Fibroblast of mammary gland (primary cell): ENCODE data around the gene TMEM253.
A peak's percentile ranks its signal among the peaks of the same experiment; 100 is the strongest.

Experiments used
- DNase-seq: peaks from one replicate; pipeline ENCODE4 v3.0.0-alpha.2; 2010; ENCODE audit warnings: low read depth
- H3K4me3 ChIP-seq: 2 replicates; pipeline ENCODE4 v1.5.1; 2011; ENCODE audit warnings: low read depth, mild to moderate bottlenecking, low read length, moderate library complexity; ENCODE audit not compliant: control insufficient read depth
- CTCF ChIP-seq: conservative IDR thresholded peaks from 2 replicates; pipeline ENCODE4 v1.5.1; 2011; ENCODE audit warnings: low read depth, low read length, inconsistent platforms; ENCODE audit not compliant: control insufficient read depth, insufficient read depth

Gene TMEM253

GRCh38 chr14:21136024-21136423 lies 35.2 kb downstream of the TMEM253 start:
- DNase-seq: peak; percentile 34
- H3K4me3 ChIP-seq: no peak overlapping the region
- TF ChIP-seq CTCF: peak; percentile 68

- no peak overlapping the region for H3K4me3 ChIP-seq
- no peak for TF ChIP-seq CTCF
- no peak for DNase-seq
These were observed 41.5 kb downstream of the TMEM253 start for GRCh38 chr14:21142357-21142756.

- no peak for DNase-seq
- H3K4me3 ChIP-seq: no peak overlapping the region
- no peak for TF ChIP-seq CTCF
These were observed 44.6 kb downstream of the TMEM253 start for GRCh38 chr14:21145437-21145836.

GRCh38 chr14:21149641-21150367 lies 48.9 kb downstream of the TMEM253 start:
- no peak for DNase-seq
- no peak for TF ChIP-seq CTCF
- no peak overlapping the region for H3K4me3 ChIP-seq
